ENCODE measurements around the gene MRPS10. TPM values are rescaled to one million over a fixed set of nuclear protein-coding genes. Genes with fewer than 3 reads are reported as not detected.
A peak's percentile ranks its signal among the peaks of the same experiment; 100 is the strongest.

MRPS10 gene
- total and polyA plus RNA-seq, 7 donors: 40.3 to 110 (median 54.5) TPM

GRCh38 chr6:42199106-42199981 is 18.3 kb downstream of the MRPS10 start:
- no peaks in the 10 kb centered on the region for H3K27me3 ChIP-seq (ENCODE audit: insufficient read depth in 3 of 3, low read length in 2 of 3)
- DNase-seq: no peak
- H3K36me3 ChIP-seq (ENCODE audit: insufficient read depth in 1 of 2, low read depth in 1 of 2): peaks cover 0 to 20% of the 10 kb centered on the region in 2 donors
- no peak for ATAC-seq
- no peaks in the 10 kb centered on the region for H3K4me1 ChIP-seq
- TF ChIP-seq CTCF (IDR thresholded peaks at IDR 0.05): no peak
- WGBS, 3 donors: 77 to 89% (median 88%) methylated on average over 5 of the region's 5 CpGs
- no peak overlapping the region for H3K4me3 ChIP-seq
- H3K27ac ChIP-seq: no peak overlapping the region
- intact Hi-C loops (cut with DNase I): no loop called here
- no peaks in the 10 kb centered on the region for H3K9me3 ChIP-seq

GRCh38 chr6:42197555-42198362 is 19.9 kb downstream of the MRPS10 start:
- no peak for TF ChIP-seq CTCF (IDR thresholded peaks at IDR 0.05)
- H3K4me1 ChIP-seq: no peaks in the 10 kb centered on the region
- DNase-seq (no peak), ATAC-seq (peak in 2 of 4 donors; percentile 24 to 50)
- intact Hi-C loops (cut with DNase I): no loop called here
- 84 to 89% (median 86%) methylated on average over 13 of the region's 13 CpGs for WGBS, 3 donors
- no peaks in the 10 kb centered on the region for H3K27me3 ChIP-seq (ENCODE audit: insufficient read depth in 3 of 3, low read length in 2 of 3)
- peaks cover 0 to 7% of the 10 kb centered on the region in 2 donors for H3K36me3 ChIP-seq (ENCODE audit: insufficient read depth in 1 of 2, low read depth in 1 of 2)
- H3K9me3 ChIP-seq: no peaks in the 10 kb centered on the region
- no peak overlapping the region for H3K27ac ChIP-seq
- no peak overlapping the region for H3K4me3 ChIP-seq

- TF ChIP-seq CTCF (IDR thresholded peaks at IDR 0.05): no peak
- Histone ChIP-seq H3K9me3 (no peaks in the 10 kb centered on the region), H3K27me3 (ENCODE audit: insufficient read depth in 3 of 3, low read length in 2 of 3) (no peaks in the 10 kb centered on the region), H3K36me3 (ENCODE audit: insufficient read depth in 1 of 2, low read depth in 1 of 2) (no peaks in the 10 kb centered on the region), H3K4me3 (no peak overlapping the region), H3K27ac (no peak overlapping the region), H3K4me1 (no peaks in the 10 kb centered on the region)
- ATAC-seq (no peak), DNase-seq (no peak)
- WGBS, 3 donors: 82 to 90% (median 84%) methylated on average over 4 of the region's 4 CpGs
- intact Hi-C loops (cut with DNase I): no loop called here
Observed at GRCh38 chr6:42195415-42195814, 22.2 kb downstream of the MRPS10 start.

GRCh38 chr6:42194056-42194455 is 23.6 kb downstream of the MRPS10 start:
- H3K27me3 ChIP-seq (ENCODE audit: insufficient read depth in 3 of 3, low read length in 2 of 3): no peaks in the 10 kb centered on the region
- DNase-seq: no peak
- H3K4me1 ChIP-seq: no peaks in the 10 kb centered on the region
- no peak overlapping the region for H3K27ac ChIP-seq
- whole genome bisulfite sequencing, 3 donors: 91 to 95% (median 92%) methylated on average over 5 of the region's 5 CpGs
- no peak for TF ChIP-seq CTCF (IDR thresholded peaks at IDR 0.05)
- H3K9me3 ChIP-seq: no peaks in the 10 kb centered on the region
- no peak overlapping the region for H3K4me3 ChIP-seq
- no peaks in the 10 kb centered on the region for H3K36me3 ChIP-seq (ENCODE audit: insufficient read depth in 1 of 2, low read depth in 1 of 2)
- ATAC-seq: no peak
- intact Hi-C loops (cut with DNase I): no loop called here
